ENCODE measurements around the gene GRM7. TPM values are rescaled to one million over a fixed set of nuclear protein-coding genes. Genes with fewer than 3 reads are reported as not detected.

The GRM7 gene
- total RNA-seq, 4 donors from 2014 or later = 0.39 TPM; not detected in 3

GRCh38 chr3:7367968-7368367 lies 507.1 kb downstream of the GRM7 start:
- no peaks in the 10 kb centered on the region for H3K4me1 ChIP-seq
- 71% methylated on average over 1 of the region's 1 CpG for WGBS
- intact Hi-C loops (cut with DNase I) = no loop called here
- H3K4me3 ChIP-seq = no peak overlapping the region
- no peak overlapping the region for H3K27ac ChIP-seq (replicated peaks in 1 of 4)
- DNase-seq (ENCODE audit: extremely low spot score) = no peak
- H3K9me3 ChIP-seq = no peaks in the 10 kb centered on the region
- no peaks in the 10 kb centered on the region for H3K36me3 ChIP-seq
- no peaks in the 10 kb centered on the region for H3K27me3 ChIP-seq
- TF ChIP-seq POLR2A (IDR thresholded peaks at IDR 0.05; ENCODE audit: low read depth) (no peak), CTCF (IDR thresholded peaks at IDR 0.05) (no peak), EP300 (IDR thresholded peaks at IDR 0.05) (no peak), POLR2AphosphoS5 (IDR thresholded peaks at IDR 0.05) (no peak)

GRCh38 chr3:7368597-7368996 lies 507.7 kb downstream of the GRM7 start:
- intact Hi-C loops (cut with DNase I) = no loop called here
- Histone ChIP-seq H3K36me3 (no peaks in the 10 kb centered on the region), H3K27me3 (no peaks in the 10 kb centered on the region), H3K9me3 (no peaks in the 10 kb centered on the region), H3K4me1 (no peaks in the 10 kb centered on the region), H3K4me3 (no peak overlapping the region), H3K27ac (replicated peaks in 1 of 4) (no peak overlapping the region)
- TF ChIP-seq CTCF (IDR thresholded peaks at IDR 0.05) (no peak), POLR2AphosphoS5 (IDR thresholded peaks at IDR 0.05) (no peak), POLR2A (IDR thresholded peaks at IDR 0.05; ENCODE audit: low read depth) (no peak), EP300 (IDR thresholded peaks at IDR 0.05) (no peak)
- WGBS = 98% methylated on average over 2 of the region's 2 CpGs
- DNase-seq (ENCODE audit: extremely low spot score) = no peak

GRCh38 chr3:7371693-7372572 lies 511.0 kb downstream of the GRM7 start:
- no peak for TF ChIP-seq POLR2A (IDR thresholded peaks at IDR 0.05; ENCODE audit: low read depth)
- TF ChIP-seq EP300 (IDR thresholded peaks at IDR 0.05) = no peak
- no peak for TF ChIP-seq POLR2AphosphoS5 (IDR thresholded peaks at IDR 0.05)
- no peak for TF ChIP-seq CTCF (IDR thresholded peaks at IDR 0.05)
- intact Hi-C loops (cut with DNase I) = no loop called here
- Histone ChIP-seq H3K27me3 (no peaks in the 10 kb centered on the region), H3K4me3 (no peak overlapping the region), H3K27ac (replicated peaks in 1 of 4) (no peak overlapping the region), H3K36me3 (no peaks in the 10 kb centered on the region), H3K9me3 (no peaks in the 10 kb centered on the region), H3K4me1 (no peaks in the 10 kb centered on the region)
- 71% methylated on average over 7 of the region's 7 CpGs for WGBS
- DNase-seq (ENCODE audit: extremely low spot score) = no peak

- H3K9me3 ChIP-seq = no peaks in the 10 kb centered on the region
- H3K4me3 ChIP-seq = no peak overlapping the region
- DNase-seq (ENCODE audit: extremely low spot score) = no peak
- no peak for TF ChIP-seq CTCF (IDR thresholded peaks at IDR 0.05)
- TF ChIP-seq EP300 (IDR thresholded peaks at IDR 0.05) = no peak
- TF ChIP-seq POLR2A (IDR thresholded peaks at IDR 0.05; ENCODE audit: low read depth) = no peak
- TF ChIP-seq POLR2AphosphoS5 (IDR thresholded peaks at IDR 0.05) = no peak
- H3K36me3 ChIP-seq = no peaks in the 10 kb centered on the region
- intact Hi-C loops (cut with DNase I) = loop anchor here (5.0 kb wide), 1 partner anchor 65 kb away; no protein-coding TSS in a partner anchor
- H3K27me3 ChIP-seq = no peaks in the 10 kb centered on the region
- WGBS = 87% methylated on average over 2 of the region's 2 CpGs
- H3K4me1 ChIP-seq = peaks cover 0 to 24% (median 18%) of the 10 kb centered on the region in 4 donors
- H3K27ac ChIP-seq (replicated peaks in 1 of 4) = no peak overlapping the region
These were observed 516.2 kb downstream of the GRM7 start for GRCh38 chr3:7377103-7377502.

Data from esophagus muscularis mucosa (tissue), 4 donors.